ENCODE data around the gene SOHLH1.

- TF ChIP-seq ELK1 (IDR thresholded peaks at IDR 0.05; ENCODE audit: borderline replicate concordance, low read depth, low read length), result no peak
- TF ChIP-seq CTCF (conservative IDR thresholded peaks at IDR 0.05; ENCODE audit: low read depth, low read length), result no peak
- no peak for TF ChIP-seq RFX5 (IDR thresholded peaks at IDR 0.05; ENCODE audit: low read depth, low read length)
- no peak for TF ChIP-seq MAFK (IDR thresholded peaks at IDR 0.05; ENCODE audit: low read depth, low read length)
- no peak for TF ChIP-seq RAD21 (IDR thresholded peaks at IDR 0.05; ENCODE audit: low read length)
- TF ChIP-seq USF2 (IDR thresholded peaks at IDR 0.05; ENCODE audit: low read depth, low read length), result no peak
- TF ChIP-seq POLR2A (IDR thresholded peaks at IDR 0.05; ENCODE audit: low read depth, low read length), result no peak
- no peak for TF ChIP-seq MXI1 (IDR thresholded peaks at IDR 0.05; ENCODE audit: borderline replicate concordance, low read depth, low read length)
- no peak for TF ChIP-seq SMC3 (IDR thresholded peaks at IDR 0.05; ENCODE audit: low read depth, low read length)
- TF ChIP-seq BHLHE40 (IDR thresholded peaks at IDR 0.05; ENCODE audit: low read depth, low read length), result no peak
These were observed 6.1 kb upstream of the SOHLH1 start for GRCh38 chr9:135705376-135705775.
